ENCODE measurements around the gene NCAPH2. TPM values are rescaled to one million over a fixed set of nuclear protein-coding genes. Genes with fewer than 3 reads are reported as not detected.

The NCAPH2 gene
- total and polyA plus RNA-seq, 4 donors: 18.2 to 67.4 (median 33.6) TPM

DNA sequence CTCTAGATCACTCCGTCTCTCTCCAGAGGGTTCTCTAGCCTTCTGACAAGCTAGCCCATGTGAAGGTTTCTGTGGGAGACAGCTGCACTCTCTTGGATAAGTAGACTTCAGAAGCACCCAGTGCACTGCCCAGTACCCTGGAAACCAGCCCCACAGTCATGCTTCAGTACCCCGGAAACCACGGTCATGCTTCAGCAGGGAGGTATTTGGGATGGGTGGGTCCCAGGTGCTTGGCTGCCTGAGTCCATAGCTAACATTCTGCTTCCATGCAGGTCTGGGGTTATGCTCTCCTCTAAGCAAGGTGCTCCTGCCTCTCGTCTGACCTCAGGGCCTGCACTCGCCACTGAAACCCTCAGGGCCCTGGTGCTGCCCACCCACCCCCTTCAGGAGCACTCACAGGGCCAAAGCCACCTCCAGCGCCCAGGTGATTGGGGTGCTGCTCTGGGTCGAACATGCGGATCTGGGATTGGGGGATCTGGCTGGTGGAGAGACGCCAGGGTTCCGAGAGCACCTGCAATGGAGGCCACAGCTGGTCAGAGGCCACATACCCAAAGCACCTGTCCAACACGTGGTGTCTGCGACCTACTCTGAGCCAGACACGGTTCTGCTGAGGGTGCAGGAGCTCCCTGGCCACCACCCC lies 62.0 kb downstream of the NCAPH2 start:
- H3K9me3 ChIP-seq (ENCODE audit: control insufficient read depth, low read length): no peaks in the 10 kb centered on the region
- no peak overlapping the region for H3K4me3 ChIP-seq (ENCODE audit: low read length in 2 of 2)
- ATAC-seq (ENCODE audit: low FRiP score) (no peak), DNase-seq (peak; percentile 24 to 35)
- no peaks in the 10 kb centered on the region for H3K4me1 ChIP-seq (ENCODE audit: control insufficient read depth in 1 of 2, insufficient read depth in 2 of 2, low read length in 2 of 2)
- no peak overlapping the region for H3K27ac ChIP-seq (ENCODE audit: low read depth in 1 of 2, low read length in 2 of 2)
- 94 to 95% methylated on average over 13 of the region's 13 CpGs for WGBS, 2 donors
- no peaks in the 10 kb centered on the region for H3K36me3 ChIP-seq (ENCODE audit: control insufficient read depth in 1 of 2, insufficient read depth in 2 of 2, low read length in 1 of 2)
- H3K27me3 ChIP-seq (ENCODE audit: control insufficient read depth in 1 of 2, insufficient read depth in 2 of 2, low read length in 1 of 2): no peaks in the 10 kb centered on the region
- intact Hi-C loops (cut with DNase I): no loop called here

DNA sequence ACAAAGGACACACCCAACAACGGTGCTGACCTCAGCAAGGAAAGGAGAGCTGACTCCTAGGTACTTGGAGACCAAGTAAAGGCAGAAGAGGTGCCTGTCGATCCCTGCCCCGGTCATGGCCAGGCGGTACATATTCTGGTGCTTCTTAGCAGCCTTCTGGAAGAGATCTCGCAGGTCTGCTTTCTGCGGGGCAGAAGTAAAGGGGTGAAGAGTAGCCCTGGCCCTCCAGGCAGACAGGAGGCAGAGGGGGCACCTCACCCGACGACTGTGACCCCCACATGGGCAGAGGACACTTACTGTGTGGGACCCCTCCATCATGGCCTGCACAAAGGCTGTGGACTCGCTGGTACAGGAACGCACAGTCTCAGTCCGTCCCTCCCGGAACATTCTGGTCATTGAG lies 62.8 kb downstream of the NCAPH2 start:
- DNase-seq (peak; percentile 34 to 49), ATAC-seq (ENCODE audit: low FRiP score) (no peak)
- no peak overlapping the region for H3K27ac ChIP-seq (ENCODE audit: low read depth in 1 of 2, low read length in 2 of 2)
- H3K9me3 ChIP-seq (ENCODE audit: control insufficient read depth, low read length): no peaks in the 10 kb centered on the region
- WGBS, 2 donors: 93% methylated on average over 12 of the region's 12 CpGs
- no peak overlapping the region for H3K4me3 ChIP-seq (ENCODE audit: low read length in 2 of 2)
- intact Hi-C loops (cut with DNase I): no loop called here
- H3K4me1 ChIP-seq (ENCODE audit: control insufficient read depth in 1 of 2, insufficient read depth in 2 of 2, low read length in 2 of 2): no peaks in the 10 kb centered on the region
- H3K36me3 ChIP-seq (ENCODE audit: control insufficient read depth in 1 of 2, insufficient read depth in 2 of 2, low read length in 1 of 2): no peaks in the 10 kb centered on the region
- no peaks in the 10 kb centered on the region for H3K27me3 ChIP-seq (ENCODE audit: control insufficient read depth in 1 of 2, insufficient read depth in 2 of 2, low read length in 1 of 2)

DNA sequence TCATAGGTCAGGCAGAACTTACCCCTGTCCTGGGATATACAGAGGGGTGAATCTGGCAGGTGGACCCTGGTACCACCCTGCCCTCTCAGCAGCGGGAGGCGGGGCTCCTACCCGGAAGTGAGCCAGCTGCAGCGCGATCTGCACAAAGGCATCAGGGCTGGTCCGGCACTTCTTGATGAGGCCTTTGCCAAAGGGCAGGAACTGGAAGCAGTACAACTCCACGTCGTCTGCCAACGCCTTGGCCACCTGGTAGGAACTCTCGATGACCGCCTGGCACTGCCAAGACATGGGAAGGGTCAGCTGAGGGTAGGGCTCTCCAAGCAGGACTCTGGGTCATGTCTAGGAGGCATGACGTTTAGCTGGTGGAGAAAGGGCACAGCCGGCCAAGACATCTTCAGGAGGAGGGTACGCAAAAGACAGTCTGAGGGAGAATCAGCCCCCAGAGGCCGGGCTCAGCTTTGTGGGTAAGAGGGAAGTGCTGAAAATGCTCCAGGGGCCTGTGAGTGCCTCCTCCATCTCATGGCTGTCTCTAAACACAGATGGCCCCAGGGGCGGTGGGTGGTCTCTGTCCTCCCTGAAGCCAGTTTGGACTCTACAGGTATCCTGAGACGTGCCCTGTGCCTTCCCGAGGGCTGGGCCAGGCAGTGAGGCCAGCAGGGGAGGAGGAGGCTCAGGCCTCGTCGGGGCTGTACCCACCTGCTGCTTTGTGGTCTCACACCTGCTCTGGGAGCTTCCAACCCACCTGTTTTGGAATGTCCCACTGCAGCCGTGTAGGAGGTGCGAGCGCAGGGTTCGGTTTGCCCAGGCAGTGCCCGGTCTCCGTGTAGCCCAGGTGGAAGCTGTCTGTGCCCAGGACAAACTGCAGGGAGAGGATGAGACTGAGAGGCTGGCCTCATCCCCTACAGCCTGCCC lies 63.5 kb downstream of the NCAPH2 start:
- Histone ChIP-seq H3K4me1 (ENCODE audit: control insufficient read depth in 1 of 2, insufficient read depth in 2 of 2, low read length in 2 of 2) (no peaks in the 10 kb centered on the region), H3K36me3 (ENCODE audit: control insufficient read depth in 1 of 2, insufficient read depth in 2 of 2, low read length in 1 of 2) (no peaks in the 10 kb centered on the region), H3K27ac (ENCODE audit: low read depth in 1 of 2, low read length in 2 of 2) (no peak overlapping the region), H3K9me3 (ENCODE audit: control insufficient read depth, low read length) (no peaks in the 10 kb centered on the region), H3K27me3 (ENCODE audit: control insufficient read depth in 1 of 2, insufficient read depth in 2 of 2, low read length in 1 of 2) (no peaks in the 10 kb centered on the region), H3K4me3 (ENCODE audit: low read length in 2 of 2) (no peak overlapping the region)
- DNase-seq: peak; percentile 32 to 67
- intact Hi-C loops (cut with DNase I): no loop called here
- ATAC-seq (ENCODE audit: low FRiP score): no peak
- WGBS, 2 donors: 86 to 87% methylated on average over 26 of the region's 26 CpGs

DNA sequence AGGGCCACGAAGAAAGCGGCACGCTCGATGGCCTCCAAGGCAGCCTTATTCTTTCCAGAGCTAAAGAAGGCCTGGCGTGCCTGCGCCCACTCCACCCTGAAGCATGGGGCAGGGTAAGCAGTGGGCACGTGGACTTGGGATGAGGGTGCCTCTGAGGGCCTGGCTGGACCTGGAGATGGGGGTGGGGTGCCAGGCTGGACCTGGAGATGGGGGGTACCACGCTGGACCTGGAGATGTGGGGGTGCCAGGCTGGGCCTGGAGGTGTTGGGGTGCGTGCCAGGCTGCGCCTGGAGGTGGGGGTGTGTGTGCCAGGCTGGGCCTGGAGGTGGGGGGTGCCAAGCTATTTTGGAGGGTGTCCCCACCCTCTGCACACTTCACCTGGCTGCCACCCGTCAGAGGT lies 64.9 kb downstream of the NCAPH2 start:
- H3K36me3 ChIP-seq (ENCODE audit: control insufficient read depth in 1 of 2, insufficient read depth in 2 of 2, low read length in 1 of 2): no peaks in the 10 kb centered on the region

DNA sequence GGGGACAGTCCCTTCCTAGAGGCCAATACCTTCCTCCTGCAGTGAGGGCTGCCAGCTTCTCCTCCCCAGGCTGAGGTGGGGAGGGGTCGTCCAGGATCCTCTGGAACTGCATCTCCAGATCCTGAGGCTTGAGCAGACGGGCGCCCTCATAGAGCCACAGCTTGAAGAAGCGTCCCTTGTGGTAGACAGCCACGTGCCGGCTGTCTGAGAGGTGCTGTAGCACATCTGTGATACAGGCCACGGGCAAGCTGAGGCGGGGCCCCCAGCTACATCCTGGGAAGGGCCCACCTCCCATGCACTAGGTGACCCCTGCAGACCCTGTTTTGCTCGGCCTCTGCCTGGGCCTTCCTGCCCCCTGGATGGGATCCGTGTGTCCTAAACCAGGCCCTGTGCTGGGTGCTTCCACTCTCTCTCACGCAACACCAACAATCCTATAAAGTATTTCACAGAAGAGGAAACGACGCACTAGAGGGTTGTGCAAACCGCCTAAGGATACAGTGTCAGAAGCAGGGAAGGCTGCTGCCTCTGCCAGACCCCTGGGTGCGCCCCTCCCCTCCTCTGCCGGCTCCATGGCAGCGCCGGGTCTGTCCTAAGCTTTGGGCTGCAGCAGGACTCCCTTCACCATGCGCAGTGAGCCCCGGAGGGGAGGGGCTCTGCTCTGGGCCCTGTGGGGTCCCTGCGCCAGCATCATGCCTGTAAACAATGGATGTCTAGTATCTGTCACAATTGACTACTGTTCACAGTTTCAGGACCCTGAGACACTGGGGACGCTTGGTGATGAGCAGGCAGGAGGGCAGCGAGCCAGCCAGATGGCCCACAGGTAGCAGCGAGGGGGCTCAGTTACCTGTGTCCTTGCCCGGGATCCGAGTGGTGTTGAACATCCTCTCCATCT lies 65.7 kb downstream of the NCAPH2 start:
- 82 to 87% methylated on average over 26 of the region's 26 CpGs for whole genome bisulfite sequencing, 2 donors

More for the DNA sequence above, 64.9 kb downstream of the NCAPH2 start:
- DNase-seq: peak; percentile 44 to 61
- Histone ChIP-seq H3K27ac (ENCODE audit: low read depth in 1 of 2, low read length in 2 of 2) (no peak overlapping the region), H3K27me3 (ENCODE audit: control insufficient read depth in 1 of 2, insufficient read depth in 2 of 2, low read length in 1 of 2) (no peaks in the 10 kb centered on the region), H3K4me1 (ENCODE audit: control insufficient read depth in 1 of 2, insufficient read depth in 2 of 2, low read length in 2 of 2) (no peaks in the 10 kb centered on the region), H3K9me3 (ENCODE audit: control insufficient read depth, low read length) (no peaks in the 10 kb centered on the region), H3K4me3 (ENCODE audit: low read length in 2 of 2) (no peak overlapping the region)
- intact Hi-C loops (cut with DNase I): no loop called here
- WGBS, 2 donors: 92 to 96% methylated on average over 11 of the region's 11 CpGs
- no peak for ATAC-seq (ENCODE audit: low FRiP score)

GRCh38 chr22:50574383-50574755 lies 66.3 kb downstream of the NCAPH2 start:
- DNase-seq (peak in 1 of 2 donors; percentile 24), ATAC-seq (ENCODE audit: low FRiP score) (no peak)
- Histone ChIP-seq H3K9me3 (ENCODE audit: control insufficient read depth, low read length) (no peaks in the 10 kb centered on the region), H3K27ac (ENCODE audit: low read depth in 1 of 2, low read length in 2 of 2) (no peak overlapping the region), H3K4me1 (ENCODE audit: control insufficient read depth in 1 of 2, insufficient read depth in 2 of 2, low read length in 2 of 2) (no peaks in the 10 kb centered on the region), H3K4me3 (ENCODE audit: low read length in 2 of 2) (no peak overlapping the region), H3K36me3 (ENCODE audit: control insufficient read depth in 1 of 2, insufficient read depth in 2 of 2, low read length in 1 of 2) (no peaks in the 10 kb centered on the region), H3K27me3 (ENCODE audit: control insufficient read depth in 1 of 2, insufficient read depth in 2 of 2, low read length in 1 of 2) (no peaks in the 10 kb centered on the region)
- intact Hi-C loops (cut with DNase I): no loop called here
- WGBS, 2 donors: 94% methylated on average over 11 of the region's 11 CpGs

More for the DNA sequence above, 65.7 kb downstream of the NCAPH2 start:
- no peak overlapping the region for H3K27ac ChIP-seq (ENCODE audit: low read depth in 1 of 2, low read length in 2 of 2)
- H3K4me3 ChIP-seq (ENCODE audit: low read length in 2 of 2): no peak overlapping the region
- H3K9me3 ChIP-seq (ENCODE audit: control insufficient read depth, low read length): no peaks in the 10 kb centered on the region
- intact Hi-C loops (cut with DNase I): no loop called here
- H3K4me1 ChIP-seq (ENCODE audit: control insufficient read depth in 1 of 2, insufficient read depth in 2 of 2, low read length in 2 of 2): no peaks in the 10 kb centered on the region
- no peaks in the 10 kb centered on the region for H3K27me3 ChIP-seq (ENCODE audit: control insufficient read depth in 1 of 2, insufficient read depth in 2 of 2, low read length in 1 of 2)
- peak; percentile 33 to 69 for DNase-seq
- no peaks in the 10 kb centered on the region for H3K36me3 ChIP-seq (ENCODE audit: control insufficient read depth in 1 of 2, insufficient read depth in 2 of 2, low read length in 1 of 2)
- ATAC-seq (ENCODE audit: low FRiP score): no peak

Other genes with a start within 250 kb of the NCAPH2 start
- gene MAPK12, start 246.5 kb upstream of the NCAPH2 start, total RNA-seq: 10 to 100 TPM in 1 of 2 donors, 1 to 10 TPM in 1; 9.2 to 22.9 TPM
- 10 to 100 TPM in 1 of 2 donors, 1 to 10 TPM in 1; 1.6 to 19.0 TPM for gene MAPK12, start 246.5 kb upstream of the NCAPH2 start, polyA plus RNA-seq
- 10 to 100 TPM; 10.7 to 23.2 TPM for gene MAPK11, start 237.8 kb upstream of the NCAPH2 start, total RNA-seq
- gene MAPK11, start 237.8 kb upstream of the NCAPH2 start, polyA plus RNA-seq: 10 to 100 TPM in 1 of 2 donors, under 1 TPM in 1; 0.13 to 14.9 TPM
- gene PLXNB2, start 200.6 kb upstream of the NCAPH2 start, total RNA-seq: 100 to 1,000 TPM; 139 to 210 TPM
- gene PLXNB2, start 200.6 kb upstream of the NCAPH2 start, polyA plus RNA-seq: 100 to 1,000 TPM in 1 of 2 donors, 10 to 100 TPM in 1; 46.0 to 214 TPM
- 1 to 10 TPM; 2.3 to 7.0 TPM for gene DENND6B, start 181.2 kb upstream of the NCAPH2 start, total RNA-seq
- gene DENND6B, start 181.2 kb upstream of the NCAPH2 start, polyA plus RNA-seq: 1 to 10 TPM in 1 of 2 donors, under 1 TPM in 1; 0.25 to 7.5 TPM
- gene PPP6R2, start 164.9 kb upstream of the NCAPH2 start, total RNA-seq: 10 to 100 TPM; 45.2 to 46.7 TPM
- gene PPP6R2, start 164.9 kb upstream of the NCAPH2 start, polyA plus RNA-seq: 10 to 100 TPM; 14.1 to 62.5 TPM
- gene SBF1, start 33.2 kb upstream of the NCAPH2 start, total RNA-seq: 10 to 100 TPM; 65.3 to 77.9 TPM
- 10 to 100 TPM; 17.8 to 49.8 TPM for gene SBF1, start 33.2 kb upstream of the NCAPH2 start, polyA plus RNA-seq
- under 1 TPM; 0.26 to 0.54 TPM for gene ADM2, start 26.7 kb upstream of the NCAPH2 start, total RNA-seq
- under 1 TPM in 1 of 2 donors, not detected in 1; 0.50 TPM for gene ADM2, start 26.7 kb upstream of the NCAPH2 start, polyA plus RNA-seq
- not detected for gene MIOX, start 21.4 kb upstream of the NCAPH2 start, total RNA-seq
- gene MIOX, start 21.4 kb upstream of the NCAPH2 start, polyA plus RNA-seq: not detected
- 10 to 100 TPM; 42.2 to 65.7 TPM for gene LMF2, start 522 bp upstream of the NCAPH2 start, total RNA-seq
- 100 to 1,000 TPM in 1 of 2 donors, 10 to 100 TPM in 1; 20.0 to 123 TPM for gene LMF2, start 522 bp upstream of the NCAPH2 start, polyA plus RNA-seq
- 1 to 10 TPM; 4.7 to 5.1 TPM for gene SCO2, start 17.4 kb downstream of the NCAPH2 start, total RNA-seq
- 10 to 100 TPM in 1 of 2 donors, not detected in 1; 11.6 TPM for gene SCO2, start 17.4 kb downstream of the NCAPH2 start, polyA plus RNA-seq
- gene TYMP, start 21.8 kb downstream of the NCAPH2 start, total RNA-seq: 10 to 100 TPM; 68.3 to 99.2 TPM
- gene TYMP, start 21.8 kb downstream of the NCAPH2 start, polyA plus RNA-seq: 10 to 100 TPM; 37.7 to 47.1 TPM
- gene KLHDC7B, start 37.7 kb downstream of the NCAPH2 start, total RNA-seq: under 1 TPM; 0.29 to 0.63 TPM
- gene KLHDC7B, start 37.7 kb downstream of the NCAPH2 start, polyA plus RNA-seq: not detected
- gene SYCE3, start 54.7 kb downstream of the NCAPH2 start, total RNA-seq: not detected
- gene SYCE3, start 54.7 kb downstream of the NCAPH2 start, polyA plus RNA-seq: 1 to 10 TPM in 1 of 2 donors, not detected in 1; 1.5 TPM
- gene CPT1B, start 70.2 kb downstream of the NCAPH2 start, total RNA-seq: 10 to 100 TPM in 1 of 2 donors, 1 to 10 TPM in 1; 3.2 to 11.5 TPM
- gene CPT1B, start 70.2 kb downstream of the NCAPH2 start, polyA plus RNA-seq: 1 to 10 TPM; 3.9 to 6.4 TPM
- gene CHKB, start 74.6 kb downstream of the NCAPH2 start, total RNA-seq: 10 to 100 TPM; 36.5 to 78.8 TPM
- 100 to 1,000 TPM in 1 of 2 donors, 10 to 100 TPM in 1; 28.4 to 544 TPM for gene CHKB, start 74.6 kb downstream of the NCAPH2 start, polyA plus RNA-seq
- under 1 TPM; 0.24 to 0.26 TPM for gene MAPK8IP2, start 92.6 kb downstream of the NCAPH2 start, total RNA-seq
- gene MAPK8IP2, start 92.6 kb downstream of the NCAPH2 start, polyA plus RNA-seq: under 1 TPM; under 0.01 to 0.15 TPM
- gene ARSA, start 119.9 kb downstream of the NCAPH2 start, total RNA-seq: 10 to 100 TPM; 31.4 to 53.5 TPM
- gene ARSA, start 119.9 kb downstream of the NCAPH2 start, polyA plus RNA-seq: 100 to 1,000 TPM in 1 of 2 donors, 10 to 100 TPM in 1; 15.7 to 120 TPM
- gene SHANK3, start 164.6 kb downstream of the NCAPH2 start, total RNA-seq: 10 to 100 TPM; 48.6 to 62.9 TPM
- gene SHANK3, start 164.6 kb downstream of the NCAPH2 start, polyA plus RNA-seq: 1 to 10 TPM in 1 of 2 donors, under 1 TPM in 1; 0.63 to 3.2 TPM
- gene ACR, start 230.0 kb downstream of the NCAPH2 start, total RNA-seq: 1 to 10 TPM; 1.6 to 1.8 TPM
- gene ACR, start 230.0 kb downstream of the NCAPH2 start, polyA plus RNA-seq: not detected

Measured in aorta (tissue), 5 donors.